ENCODE results near the gene AIF1L.
"Not testable (repeated sequence)": the region's sequence is repeated elsewhere in the genome, so short reads cannot be mapped to it uniquely, and the experiment has no call there.

The AIF1L gene

GRCh38 chr9:131098391-131099101 lies 2.2 kb downstream of the AIF1L start:
- Histone ChIP-seq H3K9ac (ENCODE audit: low read length in 5 of 5) (peak overlapping the region in 2 of 5 donors; percentile 45 to 66), H3K36me3 (ENCODE audit: control insufficient read depth in 5 of 5, insufficient read depth in 5 of 5, low read length in 5 of 5) (no peaks in the 10 kb centered on the region), H3K27ac (ENCODE audit: low read depth, low read length) (peak overlapping the region; percentile 30), H3K4me1 (ENCODE audit: control insufficient read depth in 5 of 5, insufficient read depth in 5 of 5, low read length in 5 of 5) (peaks cover 2 to 70% (median 31%) of the 10 kb centered on the region in 5 donors), H3K4me3 (ENCODE audit: low read depth in 1 of 5, low read length in 5 of 5) (peak overlapping the region in 3 of 5 donors; percentile 64 to 81 (median 69)), H3K9me3 (ENCODE audit: control insufficient read depth in 5 of 5, low read length in 5 of 5) (no peaks in the 10 kb centered on the region), H3K27me3 (ENCODE audit: control insufficient read depth in 5 of 5, insufficient read depth in 4 of 5, low read length in 5 of 5) (peaks cover 19 to 46% (median 42%) of the 10 kb centered on the region in 5 donors)

DNA sequence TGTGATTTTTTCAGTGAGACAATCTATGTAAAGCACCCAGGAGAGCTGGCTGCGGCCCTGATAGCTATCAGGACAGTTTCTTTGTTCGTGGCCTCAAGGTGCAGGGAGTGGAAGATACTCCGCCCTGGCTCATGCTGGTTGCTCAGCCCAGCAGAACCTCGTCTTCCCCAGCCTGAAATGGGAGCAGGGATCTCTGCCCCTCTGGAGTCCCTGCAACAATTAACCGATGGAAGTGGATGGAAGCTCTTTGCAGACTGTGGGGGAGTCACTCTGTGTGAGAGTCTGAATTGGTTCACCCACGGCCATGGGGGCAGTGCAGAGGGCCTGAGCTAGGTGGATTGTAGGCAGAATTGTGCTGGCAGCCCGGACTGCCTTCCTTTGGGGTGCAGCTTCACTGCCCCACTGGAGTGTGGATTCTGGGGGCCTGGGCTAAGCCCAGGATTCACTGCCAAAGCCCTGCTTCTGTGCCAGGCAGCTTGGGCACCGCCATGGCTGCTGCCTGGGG lies 2.8 kb downstream of the AIF1L start:
- Histone ChIP-seq H3K27ac (ENCODE audit: low read depth, low read length) (no peak overlapping the region), H3K4me3 (ENCODE audit: low read depth in 1 of 5, low read length in 5 of 5) (peak overlapping the region in 3 of 5 donors; percentile 6 to 81 (median 64)), H3K27me3 (ENCODE audit: control insufficient read depth in 5 of 5, insufficient read depth in 4 of 5, low read length in 5 of 5) (peaks cover 18 to 41% (median 39%) of the 10 kb centered on the region in 5 donors), H3K36me3 (ENCODE audit: control insufficient read depth in 5 of 5, insufficient read depth in 5 of 5, low read length in 5 of 5) (no peaks in the 10 kb centered on the region), H3K4me1 (ENCODE audit: control insufficient read depth in 5 of 5, insufficient read depth in 5 of 5, low read length in 5 of 5) (peaks cover 2 to 73% (median 31%) of the 10 kb centered on the region in 5 donors), H3K9ac (ENCODE audit: low read length in 5 of 5) (no peak overlapping the region), H3K9me3 (ENCODE audit: control insufficient read depth in 5 of 5, low read length in 5 of 5) (no peaks in the 10 kb centered on the region)

DNA sequence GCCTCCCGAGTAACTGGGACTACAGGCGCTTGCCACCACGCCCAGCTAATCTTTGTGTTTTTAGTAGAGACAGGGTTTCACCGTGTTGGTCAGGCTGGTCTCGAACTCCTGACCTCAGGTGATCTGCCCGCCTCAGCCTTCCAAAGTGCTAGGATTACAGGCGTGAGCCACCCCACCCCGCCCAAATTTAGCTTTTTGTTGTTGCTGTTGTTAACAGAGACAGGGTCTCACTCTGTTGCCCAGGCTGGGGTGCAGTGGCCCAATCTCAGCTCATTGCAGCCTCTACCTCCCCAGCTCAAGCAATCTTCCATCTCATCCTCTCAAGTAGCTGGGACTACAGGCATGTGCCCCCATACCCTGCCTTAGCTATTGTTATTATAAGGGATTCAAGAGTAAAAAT lies 3.5 kb downstream of the AIF1L start:
- peaks cover 11 to 34% (median 32%) of the 10 kb centered on the region in 5 donors for H3K27me3 ChIP-seq (ENCODE audit: control insufficient read depth in 5 of 5, insufficient read depth in 4 of 5, low read length in 5 of 5)
- H3K4me1 ChIP-seq (ENCODE audit: control insufficient read depth in 5 of 5, insufficient read depth in 5 of 5, low read length in 5 of 5), result peaks cover 2 to 74% (median 31%) of the 10 kb centered on the region in 5 donors
- H3K36me3 ChIP-seq (ENCODE audit: control insufficient read depth in 5 of 5, insufficient read depth in 5 of 5, low read length in 5 of 5); H3K4me3 ChIP-seq (ENCODE audit: low read depth in 1 of 5, low read length in 5 of 5); H3K9me3 ChIP-seq (ENCODE audit: control insufficient read depth in 5 of 5, low read length in 5 of 5); H3K27ac ChIP-seq (ENCODE audit: low read depth, low read length); H3K9ac ChIP-seq (ENCODE audit: low read length in 5 of 5): not testable (repeated sequence)

- Histone ChIP-seq H3K36me3 (ENCODE audit: control insufficient read depth in 5 of 5, insufficient read depth in 5 of 5, low read length in 5 of 5) (peaks cover 0 to 4% (median 0%) of the 10 kb centered on the region in 5 donors), H3K4me3 (ENCODE audit: low read depth in 1 of 5, low read length in 5 of 5) (no peak overlapping the region), H3K9ac (ENCODE audit: low read length in 5 of 5) (no peak overlapping the region), H3K27ac (ENCODE audit: low read depth, low read length) (no peak overlapping the region), H3K9me3 (ENCODE audit: control insufficient read depth in 5 of 5, low read length in 5 of 5) (no peaks in the 10 kb centered on the region), H3K27me3 (ENCODE audit: control insufficient read depth in 5 of 5, insufficient read depth in 4 of 5, low read length in 5 of 5) (peaks cover 10 to 30% (median 28%) of the 10 kb centered on the region in 5 donors), H3K4me1 (ENCODE audit: control insufficient read depth in 5 of 5, insufficient read depth in 5 of 5, low read length in 5 of 5) (peaks cover 2 to 75% (median 31%) of the 10 kb centered on the region in 5 donors)
Measured at GRCh38 chr9:131100445-131100844, 4.1 kb downstream of the AIF1L start.

GRCh38 chr9:131101207-131101964 lies 5.1 kb downstream of the AIF1L start:
- Histone ChIP-seq H3K9me3 (ENCODE audit: control insufficient read depth in 5 of 5, low read length in 5 of 5) (no peaks in the 10 kb centered on the region), H3K27ac (ENCODE audit: low read depth, low read length) (no peak overlapping the region), H3K36me3 (ENCODE audit: control insufficient read depth in 5 of 5, insufficient read depth in 5 of 5, low read length in 5 of 5) (peaks cover 0 to 8% (median 3%) of the 10 kb centered on the region in 5 donors), H3K4me1 (ENCODE audit: control insufficient read depth in 5 of 5, insufficient read depth in 5 of 5, low read length in 5 of 5) (peaks cover 0 to 74% (median 25%) of the 10 kb centered on the region in 5 donors), H3K4me3 (ENCODE audit: low read depth in 1 of 5, low read length in 5 of 5) (no peak overlapping the region), H3K27me3 (ENCODE audit: control insufficient read depth in 5 of 5, insufficient read depth in 4 of 5, low read length in 5 of 5) (peaks cover 7 to 24% (median 23%) of the 10 kb centered on the region in 5 donors), H3K9ac (ENCODE audit: low read length in 5 of 5) (no peak overlapping the region)

DNA sequence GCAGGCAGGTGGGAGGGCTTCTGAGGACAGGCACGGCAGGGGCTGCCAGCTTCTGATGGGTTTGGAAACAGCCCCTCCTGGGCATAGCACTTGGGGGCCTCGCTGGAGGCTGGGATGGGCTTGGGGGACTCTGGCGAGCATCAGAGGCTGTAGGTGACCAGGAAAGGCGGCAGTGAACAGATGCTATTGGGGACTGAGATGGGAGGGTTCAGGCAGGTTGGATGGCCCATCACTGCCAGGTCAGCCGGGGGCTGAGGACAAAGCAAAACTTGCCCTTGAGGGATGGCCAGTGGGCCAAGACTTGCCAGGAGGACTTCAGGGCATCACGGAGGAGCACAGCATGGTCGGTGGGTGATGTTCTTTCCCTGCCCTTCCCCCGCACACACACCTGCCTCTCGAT lies 6.7 kb downstream of the AIF1L start:
- no peak overlapping the region for H3K27ac ChIP-seq (ENCODE audit: low read depth, low read length)
- H3K36me3 ChIP-seq (ENCODE audit: control insufficient read depth in 5 of 5, insufficient read depth in 5 of 5, low read length in 5 of 5), result peaks cover 0 to 8% (median 3%) of the 10 kb centered on the region in 5 donors
- H3K9me3 ChIP-seq (ENCODE audit: control insufficient read depth in 5 of 5, low read length in 5 of 5), result no peaks in the 10 kb centered on the region
- H3K9ac ChIP-seq (ENCODE audit: low read length in 5 of 5), result no peak overlapping the region
- peaks cover 0 to 77% (median 21%) of the 10 kb centered on the region in 5 donors for H3K4me1 ChIP-seq (ENCODE audit: control insufficient read depth in 5 of 5, insufficient read depth in 5 of 5, low read length in 5 of 5)
- peaks cover 0 to 11% (median 9%) of the 10 kb centered on the region in 5 donors for H3K27me3 ChIP-seq (ENCODE audit: control insufficient read depth in 5 of 5, insufficient read depth in 4 of 5, low read length in 5 of 5)
- peak overlapping the region in 1 of 5 donors; percentile 6 for H3K4me3 ChIP-seq (ENCODE audit: low read depth in 1 of 5, low read length in 5 of 5)

- H3K36me3 ChIP-seq (ENCODE audit: control insufficient read depth in 5 of 5, insufficient read depth in 5 of 5, low read length in 5 of 5), result peaks cover 0 to 8% (median 3%) of the 10 kb centered on the region in 5 donors
- H3K9me3 ChIP-seq (ENCODE audit: control insufficient read depth in 5 of 5, low read length in 5 of 5), result no peaks in the 10 kb centered on the region
- peaks cover 0 to 77% (median 18%) of the 10 kb centered on the region in 5 donors for H3K4me1 ChIP-seq (ENCODE audit: control insufficient read depth in 5 of 5, insufficient read depth in 5 of 5, low read length in 5 of 5)
- H3K4me3 ChIP-seq (ENCODE audit: low read depth in 1 of 5, low read length in 5 of 5), result no peak overlapping the region
- peak overlapping the region in 1 of 5 donors; percentile 18 for H3K9ac ChIP-seq (ENCODE audit: low read length in 5 of 5)
- H3K27me3 ChIP-seq (ENCODE audit: control insufficient read depth in 5 of 5, insufficient read depth in 4 of 5, low read length in 5 of 5), result peaks cover 0 to 8% (median 6%) of the 10 kb centered on the region in 5 donors
- no peak overlapping the region for H3K27ac ChIP-seq (ENCODE audit: low read depth, low read length)
Measured at GRCh38 chr9:131103535-131103934, 7.2 kb downstream of the AIF1L start.

DNA sequence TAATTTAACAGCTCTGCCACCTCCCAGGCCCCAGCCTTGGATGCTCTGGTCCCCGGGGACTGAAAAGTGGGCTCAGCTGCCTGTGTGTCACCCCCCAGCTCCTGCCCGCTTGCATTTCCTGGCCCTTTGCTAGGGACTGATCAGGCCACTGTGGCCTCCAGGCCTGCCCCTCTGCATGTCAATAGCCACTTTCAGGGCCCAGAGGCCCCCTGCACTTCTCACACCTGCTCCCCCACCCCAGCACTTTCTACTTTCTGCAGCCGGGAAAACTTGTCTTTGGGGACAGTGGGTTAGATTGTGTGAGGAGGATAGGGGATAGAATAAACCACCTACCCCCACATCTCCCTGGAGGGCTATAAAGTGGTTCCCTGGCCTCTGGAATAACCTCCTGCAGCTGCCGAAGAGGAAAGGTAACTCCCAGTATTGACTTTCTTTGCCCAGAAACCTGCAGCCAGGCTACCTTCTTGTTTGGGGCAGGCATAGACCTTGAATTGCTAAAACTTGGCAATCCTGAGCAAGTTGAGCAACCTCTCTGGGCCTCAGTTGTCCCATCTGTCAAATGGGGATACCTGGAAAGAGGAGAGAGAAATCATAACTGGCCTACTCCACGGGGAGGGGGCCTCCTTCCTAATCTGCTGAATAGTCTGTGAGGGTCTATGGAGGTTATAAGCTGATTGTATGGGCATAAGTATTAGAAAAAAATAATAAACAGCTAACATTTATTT lies 7.8 kb downstream of the AIF1L start:
- peaks cover 0 to 73% (median 12%) of the 10 kb centered on the region in 5 donors for H3K4me1 ChIP-seq (ENCODE audit: control insufficient read depth in 5 of 5, insufficient read depth in 5 of 5, low read length in 5 of 5)
- no peak overlapping the region for H3K4me3 ChIP-seq (ENCODE audit: low read depth in 1 of 5, low read length in 5 of 5)
- H3K9me3 ChIP-seq (ENCODE audit: control insufficient read depth in 5 of 5, low read length in 5 of 5), result no peaks in the 10 kb centered on the region
- H3K27me3 ChIP-seq (ENCODE audit: control insufficient read depth in 5 of 5, insufficient read depth in 4 of 5, low read length in 5 of 5), result peaks cover 0 to 5% (median 1%) of the 10 kb centered on the region in 5 donors
- peak overlapping the region in 1 of 5 donors; percentile 18 for H3K9ac ChIP-seq (ENCODE audit: low read length in 5 of 5)
- H3K27ac ChIP-seq (ENCODE audit: low read depth, low read length), result no peak overlapping the region
- H3K36me3 ChIP-seq (ENCODE audit: control insufficient read depth in 5 of 5, insufficient read depth in 5 of 5, low read length in 5 of 5), result peaks cover 0 to 13% (median 3%) of the 10 kb centered on the region in 5 donors

DNA sequence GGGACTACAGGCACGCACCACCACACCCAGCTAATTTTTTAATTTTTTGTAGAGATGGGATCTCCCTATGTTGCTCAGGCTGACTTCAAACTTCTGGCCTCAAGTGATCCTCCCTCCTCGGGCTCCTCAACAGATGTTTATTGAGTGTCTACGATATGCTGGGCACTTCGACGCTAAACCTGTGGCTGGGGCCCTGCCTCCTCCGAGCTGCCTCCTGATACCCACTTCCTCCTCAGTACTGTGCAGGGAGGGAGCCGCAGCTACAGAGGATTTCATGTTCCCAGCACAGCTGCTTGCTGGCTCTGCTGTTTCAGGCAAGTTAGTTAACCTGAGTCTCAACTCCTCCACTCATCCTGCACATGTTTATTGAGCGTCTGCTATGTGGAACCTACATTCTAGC lies 9.6 kb downstream of the AIF1L start:
- Histone ChIP-seq H3K9ac (ENCODE audit: low read length in 5 of 5) (no peak overlapping the region), H3K36me3 (ENCODE audit: control insufficient read depth in 5 of 5, insufficient read depth in 5 of 5, low read length in 5 of 5) (peaks cover 0 to 13% (median 3%) of the 10 kb centered on the region in 5 donors), H3K9me3 (ENCODE audit: control insufficient read depth in 5 of 5, low read length in 5 of 5) (no peaks in the 10 kb centered on the region), H3K27ac (ENCODE audit: low read depth, low read length) (no peak overlapping the region), H3K4me1 (ENCODE audit: control insufficient read depth in 5 of 5, insufficient read depth in 5 of 5, low read length in 5 of 5) (peaks cover 0 to 61% (median 8%) of the 10 kb centered on the region in 5 donors), H3K27me3 (ENCODE audit: control insufficient read depth in 5 of 5, insufficient read depth in 4 of 5, low read length in 5 of 5) (peaks cover 0 to 3% (median 0%) of the 10 kb centered on the region in 5 donors), H3K4me3 (ENCODE audit: low read depth in 1 of 5, low read length in 5 of 5) (no peak overlapping the region)
